Forelimb muscle (tissue), 1 donor: ENCODE results near the gene IYD. TPM values are rescaled to one million over a fixed set of nuclear protein-coding genes. Genes with fewer than 3 reads are reported as not detected.

Experiments
- DNase-seq: peaks from one replicate; pipeline ENCODE4 v3.0.0-alpha.2; 2013; ENCODE audit warnings: low read depth
- polyA plus RNA-seq: library from polyadenylated mRNA; unstranded; fragments of 120-200 nt; gene quantifications from one replicate; pipeline ENCODE4 v1.2.1, GENCODE V29; 2013; ENCODE audit not compliant: insufficient read length

The IYD gene, protein sequence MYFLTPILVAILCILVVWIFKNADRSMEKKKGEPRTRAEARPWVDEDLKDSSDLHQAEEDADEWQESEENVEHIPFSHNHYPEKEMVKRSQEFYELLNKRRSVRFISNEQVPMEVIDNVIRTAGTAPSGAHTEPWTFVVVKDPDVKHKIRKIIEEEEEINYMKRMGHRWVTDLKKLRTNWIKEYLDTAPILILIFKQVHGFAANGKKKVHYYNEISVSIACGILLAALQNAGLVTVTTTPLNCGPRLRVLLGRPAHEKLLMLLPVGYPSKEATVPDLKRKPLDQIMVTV
- 0.05 TPM for polyA plus RNA-seq

DNA sequence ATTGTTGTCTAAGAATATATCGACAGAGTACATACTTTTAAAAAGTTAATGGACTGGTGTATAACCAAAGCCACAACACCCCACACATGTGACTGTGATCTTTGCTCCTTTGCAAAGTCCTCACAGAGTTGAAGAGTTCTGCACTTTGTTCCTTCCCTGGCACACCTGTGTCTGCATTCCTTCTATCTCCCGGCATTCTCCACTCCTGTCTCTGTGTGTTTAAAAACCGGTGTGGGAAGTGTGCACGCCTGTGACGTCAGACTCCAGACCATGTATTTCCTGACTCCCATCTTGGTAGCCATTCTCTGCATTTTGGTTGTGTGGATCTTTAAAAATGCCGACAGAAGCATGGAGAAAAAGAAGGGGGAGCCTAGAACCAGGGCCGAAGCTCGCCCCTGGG is at the start of gene IYD:
IYD (plus strand) TSS at position 251 of the 400 bp plus-strand sequence; CDS start at position 271, 20 bp downstream.
- DNase-seq: no peak

DNA sequence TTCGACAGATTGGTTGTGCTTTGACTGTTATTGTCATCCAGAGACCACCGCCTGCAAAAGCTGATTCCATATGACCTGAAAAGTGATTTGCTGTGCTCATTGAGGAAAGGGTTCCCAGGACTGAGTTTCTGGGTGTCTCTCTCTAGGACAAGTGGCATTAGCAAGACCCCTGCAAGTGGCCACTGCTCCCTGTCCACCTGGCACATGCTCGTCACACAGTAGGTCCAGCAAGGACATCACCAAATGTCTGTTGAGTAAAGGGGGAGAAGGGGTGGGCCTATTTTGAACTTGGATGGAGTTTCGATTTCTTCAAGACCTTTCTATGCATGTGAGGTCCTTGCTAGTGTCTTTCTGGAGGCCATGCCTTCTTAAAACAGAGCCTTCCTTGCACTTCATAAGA is 48.9 kb upstream of the IYD start:
- DNase-seq: no peak

DNA sequence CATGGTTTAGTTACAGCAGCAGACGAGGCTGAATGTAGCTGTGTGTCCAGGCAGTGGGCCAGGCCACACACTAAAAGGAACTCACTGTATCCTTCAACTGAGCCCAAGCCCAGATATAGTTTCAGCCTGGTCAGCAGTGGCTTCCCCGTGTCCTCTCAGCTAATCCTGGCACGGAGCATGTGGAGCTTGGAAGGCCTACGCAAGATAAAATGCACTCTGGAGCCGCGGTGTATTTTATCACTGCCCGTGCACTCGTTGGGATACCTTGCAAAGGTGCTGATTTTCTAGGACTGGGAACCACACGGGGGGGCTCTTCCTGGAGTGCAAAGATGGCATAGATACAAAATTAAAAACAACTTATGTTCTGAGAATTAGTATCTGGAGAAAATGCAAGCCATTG is 48.4 kb upstream of the IYD start:
- peak; percentile 59 for DNase-seq

DNA sequence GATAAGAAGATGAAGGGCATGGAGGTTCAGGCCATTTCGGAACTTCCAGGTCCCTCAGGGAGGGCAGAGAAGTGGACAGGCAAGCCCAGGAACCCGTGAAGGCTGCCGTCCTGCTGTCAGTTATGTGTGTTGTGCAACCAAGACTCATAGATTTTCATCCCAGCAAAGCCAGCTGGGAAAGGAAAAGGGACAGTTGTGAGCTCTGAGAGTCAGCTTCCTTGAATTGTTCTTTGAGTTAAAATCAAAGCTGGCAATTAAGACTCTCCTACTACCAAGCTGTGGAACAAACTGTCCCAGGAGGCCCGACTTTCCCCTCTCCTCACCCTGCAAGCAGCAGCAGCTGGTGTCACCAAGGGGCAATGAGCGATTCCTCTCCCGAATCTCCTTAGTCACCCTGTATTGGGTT is 46.3 kb upstream of the IYD start:
- no peak for DNase-seq

DNA sequence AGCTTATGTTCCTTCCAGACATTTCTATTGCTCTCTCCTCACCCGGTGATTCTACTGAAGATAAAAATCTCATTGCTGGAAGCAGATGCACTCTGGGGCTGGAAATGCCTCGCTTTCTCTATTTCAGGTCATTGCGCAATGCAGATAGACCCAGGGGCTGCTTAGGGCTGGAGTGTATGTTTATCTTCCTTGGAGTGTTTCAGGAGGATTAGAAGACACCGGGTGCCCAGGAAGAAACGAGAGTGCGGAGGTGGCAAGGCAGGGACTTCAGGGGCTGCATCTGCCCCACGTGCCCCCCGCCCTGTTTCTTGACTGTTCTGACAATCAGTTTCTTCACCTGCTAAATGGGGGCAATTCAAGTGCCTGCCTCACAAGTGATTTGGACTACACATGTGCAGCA is 45.6 kb upstream of the IYD start:
- DNase-seq: no peak

DNA sequence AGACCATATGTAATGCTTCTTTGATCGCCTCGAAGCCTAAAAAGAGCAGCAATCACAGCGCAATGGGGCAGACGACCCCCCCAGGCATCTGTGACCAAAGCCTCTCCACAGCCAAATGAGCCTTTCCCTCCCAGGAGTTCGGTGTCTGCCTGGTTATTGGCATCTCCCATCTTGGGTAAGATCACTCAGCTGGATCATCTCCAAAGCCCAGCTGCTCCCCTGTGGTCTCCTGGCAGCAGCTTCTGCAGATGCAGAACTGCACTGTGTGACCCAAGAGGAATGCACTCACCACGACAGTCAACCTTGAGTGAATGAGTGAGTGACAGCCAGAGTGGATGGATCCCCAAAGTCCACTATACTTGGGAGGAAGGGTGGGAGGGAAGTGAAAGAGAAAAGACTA is 44.8 kb upstream of the IYD start:
- DNase-seq: no peak

DNA sequence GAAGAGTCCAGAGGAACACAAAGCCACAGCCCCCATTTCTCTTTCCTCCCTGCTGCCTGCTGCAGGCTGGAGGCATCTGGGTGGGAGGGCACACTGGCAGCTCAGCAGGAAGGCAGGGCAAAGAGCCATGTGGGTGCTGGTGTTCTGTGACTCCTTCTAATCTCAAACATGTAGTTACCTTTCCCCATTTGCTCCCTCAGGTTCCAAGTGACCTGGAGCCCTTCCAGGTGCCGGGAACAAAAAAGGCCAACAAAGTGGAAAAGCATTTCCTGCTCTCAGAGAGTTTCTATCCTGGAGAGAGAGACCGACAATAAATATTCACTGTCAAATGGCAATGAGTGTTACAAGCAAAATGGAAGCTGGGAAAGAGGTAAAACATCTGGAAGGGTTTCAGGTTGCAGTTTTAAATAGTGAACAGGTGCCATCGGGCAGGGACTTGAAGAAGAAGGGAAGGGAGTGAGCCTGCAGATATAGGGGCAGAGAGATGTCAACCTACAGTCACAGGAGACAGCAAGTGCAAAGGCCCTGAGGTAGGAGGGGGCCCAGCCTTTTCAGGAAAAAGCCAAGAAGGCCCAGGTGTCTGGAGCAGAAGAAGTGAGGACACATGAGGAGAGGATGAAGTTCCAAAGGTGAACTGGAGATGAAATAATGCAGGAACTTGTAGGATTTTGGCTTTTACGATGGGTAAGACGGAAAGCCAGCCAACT is 43.6 kb upstream of the IYD start:
- no peak for DNase-seq

DNA sequence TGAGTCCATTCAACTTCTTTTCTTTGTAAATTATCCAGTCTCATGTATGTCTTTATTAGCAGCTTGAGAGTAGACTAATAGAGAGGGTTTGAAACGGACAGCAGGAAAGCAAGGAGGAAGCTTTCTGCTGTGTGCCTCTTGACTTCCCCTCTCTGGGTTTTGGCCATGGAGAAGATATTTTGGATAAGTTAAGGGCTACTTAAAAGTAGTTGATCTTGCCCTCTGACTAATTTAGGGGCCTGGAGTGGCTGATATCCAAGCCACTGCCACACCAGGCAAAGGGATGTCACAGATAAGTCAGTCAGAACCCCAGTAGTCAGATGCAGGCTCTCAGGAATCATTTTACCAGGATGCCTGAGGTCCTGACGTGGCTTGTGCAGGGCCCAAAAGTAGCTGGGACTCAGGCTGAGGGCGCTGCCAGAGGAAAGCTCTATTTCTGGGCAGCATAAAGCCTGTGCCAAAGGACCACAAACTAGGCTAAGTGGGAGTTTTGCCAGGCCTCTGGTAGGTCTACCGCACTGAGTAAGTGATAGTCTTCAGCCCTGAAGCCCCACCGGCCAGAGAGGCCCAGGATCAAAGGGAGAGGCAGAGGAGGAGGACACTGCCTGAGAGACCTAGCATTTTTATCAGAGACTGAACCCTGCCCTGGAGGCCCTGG is 41.6 kb upstream of the IYD start:
- no peak for DNase-seq

DNA sequence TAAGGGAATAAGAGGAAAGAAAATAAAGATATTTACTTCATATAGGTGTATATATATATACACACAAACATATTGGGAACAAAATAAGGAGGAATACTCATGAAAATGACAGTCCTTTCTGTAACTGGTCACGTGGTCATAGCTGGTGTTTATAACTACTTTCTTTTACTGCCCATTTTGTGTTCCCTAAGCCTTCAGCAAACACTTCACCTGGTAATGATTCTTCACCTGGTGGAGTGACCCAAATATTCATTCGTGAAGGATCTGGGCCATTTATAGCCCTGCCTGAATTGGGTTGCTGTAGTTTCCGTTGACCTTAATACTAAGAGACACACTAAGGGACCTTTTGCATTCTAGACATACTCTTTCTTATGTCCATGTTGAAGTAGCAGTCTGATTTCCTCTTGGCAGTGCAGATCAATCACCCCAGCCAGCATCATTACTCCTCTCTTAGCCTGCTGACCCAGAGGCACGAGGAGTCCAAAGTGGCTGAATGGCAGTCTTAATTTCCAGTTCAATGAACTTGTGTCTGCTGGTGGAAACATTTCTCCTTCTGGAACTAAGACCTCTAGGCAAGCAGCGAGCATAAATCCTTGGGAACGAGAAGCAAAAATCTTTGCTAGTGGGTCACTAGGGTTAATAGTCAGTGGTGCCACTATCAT is 39.9 kb upstream of the IYD start:
- DNase-seq: no peak

DNA sequence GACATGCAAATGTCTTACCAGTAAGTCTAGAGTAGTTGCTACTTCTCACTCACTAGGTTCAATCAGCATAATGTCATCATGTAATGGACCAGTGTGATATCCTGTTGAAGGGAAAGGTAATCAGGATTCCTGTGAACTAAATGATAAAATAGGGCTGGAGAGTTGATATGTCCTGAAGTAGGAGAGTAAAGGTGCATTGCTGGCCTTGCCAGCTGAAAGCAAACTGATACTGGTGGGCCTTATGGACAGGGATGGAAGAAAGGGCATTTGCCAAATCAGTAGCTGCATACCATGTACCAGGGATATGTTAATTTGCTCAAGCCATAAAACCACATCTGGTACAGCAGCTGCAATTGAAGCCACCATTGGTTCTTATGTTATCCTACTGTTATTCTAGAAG is 37.5 kb upstream of the IYD start:
- no peak for DNase-seq

DNA sequence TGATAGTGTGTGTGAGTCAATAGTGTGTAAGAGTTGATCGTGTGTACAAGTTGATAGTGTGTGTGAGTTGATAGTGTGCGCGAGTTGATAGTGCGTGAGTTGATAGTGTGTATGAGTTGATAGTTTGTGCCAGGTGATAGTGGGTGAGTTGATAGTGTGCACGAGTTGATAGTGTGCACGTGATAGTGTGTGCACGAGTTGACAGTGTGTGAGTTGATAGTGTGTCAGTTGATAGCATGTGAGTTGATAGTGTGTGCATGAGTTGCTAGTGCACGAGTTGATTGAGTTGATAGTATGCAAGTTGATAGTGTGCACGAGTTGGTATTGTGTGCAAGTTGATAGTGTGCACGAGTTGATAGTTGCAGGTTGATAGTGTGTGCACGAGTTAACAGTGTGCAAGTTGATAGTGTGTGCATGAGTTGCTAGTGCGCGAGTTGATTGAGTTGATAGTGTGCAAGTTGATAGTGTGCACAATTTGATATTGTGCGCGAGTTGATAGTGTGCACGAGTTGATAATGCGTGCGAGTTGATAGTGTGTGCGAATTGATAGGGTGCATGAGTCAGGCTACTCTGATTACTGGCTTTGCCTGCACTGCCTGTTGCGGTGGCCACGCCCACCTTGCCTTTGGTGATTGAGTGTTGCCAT is 35.8 kb upstream of the IYD start:
- DNase-seq: no peak

DNA sequence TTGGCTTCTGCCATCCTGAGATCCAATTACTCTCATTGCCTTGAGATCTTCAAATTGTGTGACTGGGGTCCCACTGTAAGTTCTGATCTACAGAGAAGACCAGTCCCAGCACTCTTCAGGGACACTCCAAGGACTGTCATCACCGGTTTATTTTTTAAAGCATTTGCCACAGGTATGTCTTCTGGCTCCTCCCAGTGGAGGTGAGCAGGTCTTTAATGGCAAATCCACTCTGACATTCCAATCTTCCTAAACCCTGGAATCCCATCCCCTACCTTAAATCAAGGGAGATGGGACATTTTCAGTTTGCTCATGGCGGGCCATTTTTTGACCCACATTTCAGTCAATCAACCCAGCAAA is 35.2 kb upstream of the IYD start:
- DNase-seq: no peak

DNA sequence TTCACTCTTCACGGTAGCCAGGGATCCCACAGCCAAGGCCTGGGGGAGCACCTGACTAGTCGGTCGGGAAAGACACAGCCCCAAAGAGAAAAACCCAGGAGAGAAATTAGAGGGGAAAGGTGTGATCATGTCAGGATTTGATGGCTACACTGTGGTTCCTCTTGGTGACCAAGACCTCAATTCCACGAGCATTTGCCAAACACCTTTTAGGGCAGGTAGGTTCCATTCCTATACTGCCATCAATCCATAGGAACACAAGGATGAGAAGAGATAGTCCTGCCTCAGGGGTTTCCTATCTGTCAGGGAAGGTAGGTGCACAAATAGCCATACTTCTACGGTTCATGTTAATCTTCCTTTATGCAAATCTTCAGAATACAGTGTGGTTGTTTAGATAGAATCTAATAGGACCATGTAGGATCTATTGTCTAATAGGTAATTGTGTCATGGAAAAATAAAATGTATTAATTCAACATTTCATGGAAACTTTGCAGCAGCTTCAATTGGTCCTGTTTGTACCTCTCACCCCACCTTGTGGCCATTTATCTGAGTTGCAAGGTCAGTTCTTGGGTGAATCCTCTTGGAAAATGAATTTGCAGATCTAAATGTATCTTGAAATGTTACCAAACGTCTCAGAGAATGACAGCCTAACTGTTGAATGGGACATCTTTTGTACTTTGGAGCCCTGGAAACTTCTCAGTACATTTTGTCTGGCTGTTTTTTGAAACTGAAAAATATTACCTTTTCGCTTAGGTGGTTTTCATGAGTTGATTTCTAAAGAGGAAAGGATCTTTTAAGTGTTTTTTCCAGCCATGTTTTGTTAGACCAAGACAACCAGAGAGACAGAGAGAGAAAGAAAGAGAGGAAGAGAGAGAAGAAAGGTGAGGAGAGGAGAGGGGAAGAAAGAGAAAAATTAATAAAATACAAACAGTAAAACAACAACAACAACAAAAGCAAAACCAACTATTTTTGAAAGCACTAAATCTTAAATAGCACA is 33.7 kb upstream of the IYD start:
- DNase-seq: peak; percentile 50

DNA sequence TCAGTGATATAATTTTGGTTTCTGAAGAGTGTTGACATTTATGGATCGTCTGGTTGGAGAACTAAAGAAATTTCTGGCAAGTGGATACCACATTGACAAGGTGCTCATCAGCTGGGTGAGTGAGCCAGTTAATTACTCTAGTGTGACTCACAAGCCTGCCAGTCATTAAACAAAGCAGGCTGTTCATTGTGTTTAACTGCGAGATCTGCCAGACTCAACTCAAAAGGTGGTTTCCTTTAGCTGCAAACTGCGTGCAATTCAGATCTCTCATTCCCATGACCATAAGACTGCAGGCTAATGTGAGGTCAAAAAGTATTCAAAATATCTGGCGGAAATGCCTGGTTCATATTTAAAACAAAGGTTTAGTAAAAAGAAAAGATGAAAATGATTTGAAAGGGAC is 32.5 kb upstream of the IYD start:
- no peak for DNase-seq

DNA sequence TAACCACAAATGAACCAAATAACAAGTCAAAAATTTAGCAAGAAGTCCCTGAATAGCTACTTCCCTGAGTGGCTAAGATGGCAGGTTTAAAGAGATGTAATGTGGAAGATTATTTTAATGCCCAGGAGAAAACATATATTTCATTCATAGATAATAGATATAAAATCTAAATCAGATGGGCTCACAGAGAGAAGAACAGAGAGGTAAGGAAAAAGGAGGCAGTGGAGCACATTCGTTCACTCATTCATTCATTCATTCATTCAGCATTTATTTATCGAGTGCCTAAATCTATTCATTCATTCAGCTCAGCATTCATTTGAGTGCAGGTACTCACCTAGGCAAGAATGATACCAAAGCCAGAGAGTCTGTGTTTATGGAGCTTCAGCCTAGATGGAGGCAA is 32.1 kb upstream of the IYD start:
- DNase-seq: no peak

DNA sequence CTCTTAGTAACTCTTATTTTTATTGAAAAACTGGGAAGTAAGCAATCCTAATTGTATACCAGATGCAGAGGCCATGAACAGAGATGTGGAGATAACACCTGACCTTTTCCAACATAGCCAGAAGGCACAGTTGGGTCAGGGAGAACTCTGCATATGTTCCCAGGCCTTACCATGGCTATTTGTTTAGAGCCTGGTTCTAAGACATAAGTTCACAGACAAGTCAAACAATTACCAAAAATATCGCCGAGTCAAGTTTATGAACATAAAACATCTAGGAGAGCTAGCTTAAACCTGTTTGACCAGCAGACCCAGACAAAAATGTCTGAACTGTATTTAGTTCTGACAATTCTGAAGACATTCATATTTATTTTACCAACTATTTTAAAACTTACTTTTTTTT is 26.7 kb upstream of the IYD start:
- DNase-seq: no peak

DNA sequence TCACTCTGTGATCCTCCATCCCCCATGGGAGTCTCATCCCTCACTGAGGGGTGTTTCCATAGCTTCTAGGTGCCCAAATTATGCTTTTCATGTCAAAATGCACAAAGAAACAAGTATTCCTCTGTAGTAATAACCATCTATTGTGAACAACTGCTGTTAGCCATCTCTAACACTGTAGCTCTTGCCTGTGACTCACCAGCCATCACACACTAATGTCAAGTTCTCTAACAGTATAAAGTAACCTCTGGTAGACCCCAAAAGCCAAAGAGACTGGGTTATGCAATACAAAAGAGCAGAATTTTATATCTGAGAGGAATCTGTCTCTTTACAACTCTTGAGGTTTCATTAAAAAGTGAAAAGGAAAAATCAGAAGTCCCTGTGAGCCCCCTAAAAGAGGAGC is 25.4 kb upstream of the IYD start:
- no peak for DNase-seq

DNA sequence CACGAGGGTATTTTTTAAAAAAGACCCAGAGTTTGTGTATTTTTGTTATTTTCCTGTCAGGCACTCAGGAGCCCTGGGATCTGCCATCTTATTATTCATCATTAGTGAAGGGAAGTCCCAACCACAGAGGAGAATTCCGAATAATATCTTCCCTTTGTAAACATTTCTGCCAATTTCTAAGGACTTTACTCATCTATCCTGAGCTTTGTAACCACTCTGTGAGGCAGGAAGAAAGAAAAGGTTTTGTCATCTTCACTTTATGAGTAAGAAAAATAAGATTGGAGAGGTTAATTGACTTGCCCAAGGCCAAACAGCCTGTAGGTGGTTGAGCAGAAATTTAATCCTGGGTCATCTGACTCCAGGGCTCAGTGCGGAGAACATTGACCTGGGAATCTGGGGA is 23.0 kb upstream of the IYD start:
- no peak for DNase-seq

DNA sequence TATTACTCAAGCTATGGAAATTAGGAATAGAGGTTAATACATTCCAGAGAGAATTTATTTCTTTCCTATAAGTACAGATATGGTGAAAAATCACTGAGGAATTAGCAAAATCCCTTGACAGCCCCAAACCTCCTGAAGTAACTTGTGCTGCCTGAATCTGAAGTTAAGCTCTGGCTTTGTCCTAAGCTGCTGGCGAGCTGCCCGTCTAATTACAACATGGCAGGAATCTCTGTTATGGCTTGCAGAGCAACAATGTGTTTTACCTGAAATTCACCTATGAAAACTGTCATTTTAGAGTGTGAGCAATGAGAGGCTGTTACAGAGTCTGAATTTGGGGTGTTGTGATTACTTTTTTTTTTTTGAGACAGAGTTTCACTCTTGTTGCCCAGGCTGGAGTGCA is 22.5 kb upstream of the IYD start:
- DNase-seq: no peak

DNA sequence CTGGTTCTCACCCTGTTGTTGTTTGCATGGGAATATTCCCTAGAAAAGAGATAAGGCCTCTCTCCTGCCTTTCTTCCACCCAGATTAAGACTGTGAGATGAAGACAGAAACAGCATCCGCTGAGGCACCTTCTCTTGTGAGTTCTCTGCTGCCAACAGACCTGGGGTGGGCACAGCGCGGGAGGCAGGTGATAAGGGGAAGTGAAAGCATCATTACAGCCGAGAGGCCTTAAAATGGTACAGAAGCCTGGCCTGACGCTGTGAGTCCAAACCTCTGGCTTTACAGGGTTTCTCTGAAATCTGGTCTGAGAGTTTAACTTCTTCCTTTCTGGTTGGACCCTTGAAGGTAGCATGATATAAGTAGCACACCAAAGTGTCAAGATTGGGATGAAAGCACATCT is 21.0 kb upstream of the IYD start:
- DNase-seq: no peak

DNA sequence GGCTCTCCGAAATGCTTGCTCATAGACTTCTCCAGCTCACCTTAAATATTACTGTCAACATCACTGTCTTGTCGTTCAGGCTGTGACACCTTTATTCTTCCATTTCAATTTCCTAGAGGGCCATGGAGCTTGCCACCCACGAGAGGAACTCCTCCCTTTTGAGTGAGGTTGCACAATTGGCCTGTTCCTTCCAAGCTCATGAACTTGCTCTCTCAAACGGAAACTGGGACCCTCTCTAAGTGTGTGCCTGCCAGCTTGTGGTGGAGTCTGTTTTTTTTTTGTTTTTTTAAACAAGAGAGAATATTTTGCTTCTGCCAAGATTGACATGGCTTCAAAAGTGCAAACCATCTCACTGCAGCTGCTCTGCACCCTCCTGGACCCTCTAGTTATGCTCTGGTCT is 19.3 kb upstream of the IYD start:
- DNase-seq: no peak
